GM18505 (cell line): ENCODE measurements around the gene UGT3A1.
"Not testable (repeated sequence)": the region's sequence is repeated elsewhere in the genome, so short reads cannot be mapped to it uniquely, and the experiment has no call there.

Source experiments
- ATAC-seq: cut with Tn5 transposase; IDR thresholded peaks from one replicate; pipeline ENCODE4 v1.9.1; 2021; ENCODE audit not compliant: unreplicated experiment
- POLR2A ChIP-seq: IDR thresholded peaks from 4 replicates; pipeline ENCODE4 v1.6.1; 2011; ENCODE audit warnings: borderline replicate concordance; ENCODE audit not compliant: insufficient read depth, insufficient read length; ENCODE audit errors: extremely low read depth

The UGT3A1 gene

GRCh38 chr5:35990941-35991611 lies at the start of gene UGT3A1:
Gene UGT3A1 (minus strand): TSS chr5:35991390. CDS start chr5:35991240, 150 bp downstream.
- no peak for ATAC-seq
- TF ChIP-seq POLR2A: no peak

- TF ChIP-seq POLR2A: no peak
- ATAC-seq: no peak
Observed at GRCh38 chr5:36035696-36036095, 44.5 kb upstream of the UGT3A1 start.

- not testable (repeated sequence) for ATAC-seq
Observed at GRCh38 chr5:36034536-36035134, 43.4 kb upstream of the UGT3A1 start.

- no peak for TF ChIP-seq POLR2A
- ATAC-seq: no peak
Observed at GRCh38 chr5:36033486-36033885, 42.3 kb upstream of the UGT3A1 start.

GRCh38 chr5:36033047-36033446 lies 41.9 kb upstream of the UGT3A1 start:
- no peak for TF ChIP-seq POLR2A
- ATAC-seq: no peak

GRCh38 chr5:36031223-36031622 lies 40.0 kb upstream of the UGT3A1 start:
- TF ChIP-seq POLR2A: no peak
- no peak for ATAC-seq

- TF ChIP-seq POLR2A: no peak
- no peak for ATAC-seq
Observed at GRCh38 chr5:36029914-36030313, 38.7 kb upstream of the UGT3A1 start.

GRCh38 chr5:36028816-36029465 lies 37.8 kb upstream of the UGT3A1 start:
- TF ChIP-seq POLR2A: no peak
- no peak for ATAC-seq

GRCh38 chr5:36027711-36028110 lies 36.5 kb upstream of the UGT3A1 start:
- no peak for ATAC-seq
- no peak for TF ChIP-seq POLR2A

- no peak for ATAC-seq
- TF ChIP-seq POLR2A: no peak
Observed at GRCh38 chr5:36026706-36027465, 35.7 kb upstream of the UGT3A1 start.

- not testable (repeated sequence) for ATAC-seq
Observed at GRCh38 chr5:36022246-36022645, 31.1 kb upstream of the UGT3A1 start.

GRCh38 chr5:36019584-36019983 lies 28.4 kb upstream of the UGT3A1 start:
- ATAC-seq: not testable (repeated sequence)

- ATAC-seq: no peak
- TF ChIP-seq POLR2A: no peak
Observed at GRCh38 chr5:36017622-36018021, 26.4 kb upstream of the UGT3A1 start.

- no peak for TF ChIP-seq POLR2A
- ATAC-seq: no peak
Observed at GRCh38 chr5:36017004-36017403, 25.8 kb upstream of the UGT3A1 start.

GRCh38 chr5:36013182-36013581 lies 22.0 kb upstream of the UGT3A1 start:
- no peak for TF ChIP-seq POLR2A
- no peak for ATAC-seq
